ENCODE measurements around the gene CKS1B.

The CKS1B gene

GRCh38 chr1:154937988-154938386 is 36.5 kb upstream of the CKS1B start:
- Histone ChIP-seq H3K27ac (ENCODE audit: insufficient read depth, low read length, poor library complexity, severe bottlenecking) (peak overlapping the region; percentile 99), H3K4me3 (ENCODE audit: insufficient read depth, low read depth, low read length, poor library complexity, severe bottlenecking) (peak overlapping the region; percentile 68), H3K9me3 (ENCODE audit: control insufficient read depth, low read length) (no peaks in the 10 kb centered on the region), H3K27me3 (replicated peaks; ENCODE audit: control insufficient read depth, insufficient read depth, low read length, poor library complexity, severe bottlenecking) (no peaks in the 10 kb centered on the region), H3K4me1 (ENCODE audit: control insufficient read depth, insufficient read depth, low read length, poor library complexity, severe bottlenecking) (peaks cover 50% of the 10 kb centered on the region), H3K36me3 (ENCODE audit: control insufficient read depth, insufficient read depth, low read length) (no peaks in the 10 kb centered on the region)
- no peak for DNase-seq

GRCh38 chr1:154938604-154939399 is 35.7 kb upstream of the CKS1B start:
- Histone ChIP-seq H3K27ac (ENCODE audit: insufficient read depth, low read length, poor library complexity, severe bottlenecking) (peak overlapping the region; percentile 41), H3K4me3 (ENCODE audit: insufficient read depth, low read depth, low read length, poor library complexity, severe bottlenecking) (no peak overlapping the region), H3K9me3 (ENCODE audit: control insufficient read depth, low read length) (no peaks in the 10 kb centered on the region), H3K4me1 (ENCODE audit: control insufficient read depth, insufficient read depth, low read length, poor library complexity, severe bottlenecking) (peaks cover 58% of the 10 kb centered on the region), H3K27me3 (replicated peaks; ENCODE audit: control insufficient read depth, insufficient read depth, low read length, poor library complexity, severe bottlenecking) (no peaks in the 10 kb centered on the region), H3K36me3 (ENCODE audit: control insufficient read depth, insufficient read depth, low read length) (no peaks in the 10 kb centered on the region)
- DNase-seq = no peak

GRCh38 chr1:154940213-154940560 is 34.3 kb upstream of the CKS1B start:
- H3K4me3 ChIP-seq (ENCODE audit: insufficient read depth, low read depth, low read length, poor library complexity, severe bottlenecking) = no peak overlapping the region
- H3K27ac ChIP-seq (ENCODE audit: insufficient read depth, low read length, poor library complexity, severe bottlenecking) = no peak overlapping the region
- peaks cover 68% of the 10 kb centered on the region for H3K4me1 ChIP-seq (ENCODE audit: control insufficient read depth, insufficient read depth, low read length, poor library complexity, severe bottlenecking)
- peaks cover 12% of the 10 kb centered on the region for H3K36me3 ChIP-seq (ENCODE audit: control insufficient read depth, insufficient read depth, low read length)
- no peak for DNase-seq
- H3K27me3 ChIP-seq (replicated peaks; ENCODE audit: control insufficient read depth, insufficient read depth, low read length, poor library complexity, severe bottlenecking) = no peaks in the 10 kb centered on the region
- no peaks in the 10 kb centered on the region for H3K9me3 ChIP-seq (ENCODE audit: control insufficient read depth, low read length)

GRCh38 chr1:154940651-154941194 is 33.8 kb upstream of the CKS1B start:
- Histone ChIP-seq H3K9me3 (ENCODE audit: control insufficient read depth, low read length) (no peaks in the 10 kb centered on the region), H3K27ac (ENCODE audit: insufficient read depth, low read length, poor library complexity, severe bottlenecking) (peak overlapping the region; percentile 80), H3K4me3 (ENCODE audit: insufficient read depth, low read depth, low read length, poor library complexity, severe bottlenecking) (no peak overlapping the region), H3K27me3 (replicated peaks; ENCODE audit: control insufficient read depth, insufficient read depth, low read length, poor library complexity, severe bottlenecking) (no peaks in the 10 kb centered on the region), H3K4me1 (ENCODE audit: control insufficient read depth, insufficient read depth, low read length, poor library complexity, severe bottlenecking) (peaks cover 66% of the 10 kb centered on the region), H3K36me3 (ENCODE audit: control insufficient read depth, insufficient read depth, low read length) (peaks cover 17% of the 10 kb centered on the region)
- no peak for DNase-seq

- H3K4me3 ChIP-seq (ENCODE audit: insufficient read depth, low read depth, low read length, poor library complexity, severe bottlenecking) = no peak overlapping the region
- H3K9me3 ChIP-seq (ENCODE audit: control insufficient read depth, low read length) = no peaks in the 10 kb centered on the region
- H3K4me1 ChIP-seq (ENCODE audit: control insufficient read depth, insufficient read depth, low read length, poor library complexity, severe bottlenecking) = peaks cover 60% of the 10 kb centered on the region
- peak overlapping the region; percentile 80 for H3K27ac ChIP-seq (ENCODE audit: insufficient read depth, low read length, poor library complexity, severe bottlenecking)
- H3K27me3 ChIP-seq (replicated peaks; ENCODE audit: control insufficient read depth, insufficient read depth, low read length, poor library complexity, severe bottlenecking) = no peaks in the 10 kb centered on the region
- no peak for DNase-seq
- peaks cover 25% of the 10 kb centered on the region for H3K36me3 ChIP-seq (ENCODE audit: control insufficient read depth, insufficient read depth, low read length)
Observed at GRCh38 chr1:154941333-154942013, 33.0 kb upstream of the CKS1B start.

- Histone ChIP-seq H3K27ac (ENCODE audit: insufficient read depth, low read length, poor library complexity, severe bottlenecking) (peak overlapping the region; percentile 80), H3K4me3 (ENCODE audit: insufficient read depth, low read depth, low read length, poor library complexity, severe bottlenecking) (no peak overlapping the region), H3K27me3 (replicated peaks; ENCODE audit: control insufficient read depth, insufficient read depth, low read length, poor library complexity, severe bottlenecking) (no peaks in the 10 kb centered on the region), H3K36me3 (ENCODE audit: control insufficient read depth, insufficient read depth, low read length) (peaks cover 46% of the 10 kb centered on the region), H3K4me1 (ENCODE audit: control insufficient read depth, insufficient read depth, low read length, poor library complexity, severe bottlenecking) (peaks cover 50% of the 10 kb centered on the region), H3K9me3 (ENCODE audit: control insufficient read depth, low read length) (no peaks in the 10 kb centered on the region)
- DNase-seq = no peak
Observed at GRCh38 chr1:154943649-154944400, 30.7 kb upstream of the CKS1B start.

GRCh38 chr1:154944401-154945159 is 29.9 kb upstream of the CKS1B start:
- peak overlapping the region; percentile 80 for H3K27ac ChIP-seq (ENCODE audit: insufficient read depth, low read length, poor library complexity, severe bottlenecking)
- H3K9me3 ChIP-seq (ENCODE audit: control insufficient read depth, low read length) = no peaks in the 10 kb centered on the region
- H3K36me3 ChIP-seq (ENCODE audit: control insufficient read depth, insufficient read depth, low read length) = peaks cover 47% of the 10 kb centered on the region
- peaks cover 50% of the 10 kb centered on the region for H3K4me1 ChIP-seq (ENCODE audit: control insufficient read depth, insufficient read depth, low read length, poor library complexity, severe bottlenecking)
- no peak overlapping the region for H3K4me3 ChIP-seq (ENCODE audit: insufficient read depth, low read depth, low read length, poor library complexity, severe bottlenecking)
- DNase-seq = no peak
- H3K27me3 ChIP-seq (replicated peaks; ENCODE audit: control insufficient read depth, insufficient read depth, low read length, poor library complexity, severe bottlenecking) = no peaks in the 10 kb centered on the region

- Histone ChIP-seq H3K27ac (ENCODE audit: insufficient read depth, low read length, poor library complexity, severe bottlenecking) (peak overlapping the region; percentile 80), H3K27me3 (replicated peaks; ENCODE audit: control insufficient read depth, insufficient read depth, low read length, poor library complexity, severe bottlenecking) (no peaks in the 10 kb centered on the region), H3K36me3 (ENCODE audit: control insufficient read depth, insufficient read depth, low read length) (peaks cover 47% of the 10 kb centered on the region), H3K9me3 (ENCODE audit: control insufficient read depth, low read length) (no peaks in the 10 kb centered on the region), H3K4me1 (ENCODE audit: control insufficient read depth, insufficient read depth, low read length, poor library complexity, severe bottlenecking) (peaks cover 47% of the 10 kb centered on the region), H3K4me3 (ENCODE audit: insufficient read depth, low read depth, low read length, poor library complexity, severe bottlenecking) (no peak overlapping the region)
- no peak for DNase-seq
Observed at GRCh38 chr1:154945160-154945961, 29.1 kb upstream of the CKS1B start.

Measured in effector memory CD4-positive, alpha-beta T cell (primary cell).